Stimulated activated CD8-positive, alpha-beta memory T cell treated with anti-CD3 and anti-CD28 coated beads, Interleukin-15, amount 100 ng/mL, for 4 hours (primary cell): ENCODE data around the gene TMEM235.

ENCODE experiments used
- DNase-seq, 2 donors: peaks; one replicate each; pipeline ENCODE4 v3.0.0-alpha.2; 2020; ENCODE audit warnings: low read depth in 2 of 2

The TMEM235 gene

DNA sequence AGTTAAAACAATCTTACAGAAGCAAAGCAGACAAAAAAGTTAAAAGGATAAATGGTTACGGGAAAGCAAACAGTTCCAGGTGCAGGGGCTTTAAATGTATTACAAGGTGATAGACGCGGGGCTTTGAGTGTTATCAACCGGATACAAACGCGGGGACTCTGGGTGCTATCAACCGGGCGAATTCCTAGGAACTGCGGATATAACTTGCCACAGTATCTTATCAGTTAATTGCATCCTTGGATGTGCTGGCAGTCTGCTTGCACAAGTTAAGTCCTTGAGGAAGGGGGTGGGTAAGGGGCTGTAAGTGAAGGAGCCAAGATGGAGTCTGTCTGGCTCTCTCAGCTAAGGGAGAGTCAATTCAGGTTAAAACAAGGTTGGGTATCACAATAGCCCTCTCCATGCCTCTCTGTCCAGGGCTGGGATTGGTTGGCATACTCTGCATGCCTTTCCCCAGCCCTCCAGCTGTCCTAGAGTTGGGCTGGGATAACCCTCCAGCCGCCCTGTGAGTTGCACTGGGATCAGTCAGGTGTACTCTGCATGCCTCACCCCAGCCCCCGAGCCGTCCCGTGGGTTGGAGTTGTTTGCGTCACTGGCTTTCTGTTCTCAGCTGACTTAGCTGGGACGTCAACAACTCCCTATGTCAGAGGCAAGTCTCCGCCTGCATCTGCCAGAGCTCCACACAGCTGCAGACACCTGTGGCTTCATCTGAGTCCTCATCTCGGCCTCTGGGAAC is 40.9 kb downstream of the TMEM235 start:
- DNase-seq, result peak in 1 of 2 donors; percentile 18

DNA sequence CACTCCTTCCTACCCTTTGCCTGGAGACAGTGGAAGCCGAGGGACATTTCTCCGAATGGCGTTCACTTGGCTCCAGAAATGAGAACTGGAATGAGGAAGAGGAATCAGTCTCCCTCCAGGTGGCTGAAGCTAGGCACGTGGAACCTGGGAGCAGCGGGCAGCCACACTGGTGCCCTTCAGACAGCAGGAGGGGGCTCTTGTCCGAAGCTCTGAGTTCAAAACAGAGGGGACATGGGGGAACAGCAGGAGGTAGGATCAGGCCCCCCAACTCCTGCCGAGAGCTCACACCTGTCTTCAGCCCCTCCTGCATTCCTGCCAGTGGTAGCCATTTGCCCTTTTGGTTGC is 41.5 kb downstream of the TMEM235 start:
- no peak for DNase-seq

DNA sequence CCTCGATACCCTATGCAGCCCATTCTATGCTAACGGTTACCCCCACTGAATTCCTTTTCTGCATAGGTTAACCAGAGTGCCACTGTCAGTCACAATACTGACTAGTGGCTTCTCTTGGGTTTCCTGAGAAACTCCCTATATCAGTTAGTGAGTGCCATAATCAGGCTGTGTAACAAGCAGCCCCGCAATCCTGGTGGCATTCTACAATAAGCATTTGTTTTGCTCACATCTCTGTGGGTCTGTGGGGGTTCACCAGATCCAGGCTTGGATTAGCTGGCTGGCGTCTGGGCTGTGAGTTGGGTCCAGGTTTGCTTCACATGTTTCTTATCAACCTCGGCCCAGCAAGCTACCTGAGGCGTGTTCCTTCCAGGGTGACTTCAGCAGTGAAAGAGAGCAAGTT is 42.4 kb downstream of the TMEM235 start:
- no peak for DNase-seq

GRCh38 chr17:78275355-78275754 is 43.9 kb downstream of the TMEM235 start:
- no peak for DNase-seq

DNA sequence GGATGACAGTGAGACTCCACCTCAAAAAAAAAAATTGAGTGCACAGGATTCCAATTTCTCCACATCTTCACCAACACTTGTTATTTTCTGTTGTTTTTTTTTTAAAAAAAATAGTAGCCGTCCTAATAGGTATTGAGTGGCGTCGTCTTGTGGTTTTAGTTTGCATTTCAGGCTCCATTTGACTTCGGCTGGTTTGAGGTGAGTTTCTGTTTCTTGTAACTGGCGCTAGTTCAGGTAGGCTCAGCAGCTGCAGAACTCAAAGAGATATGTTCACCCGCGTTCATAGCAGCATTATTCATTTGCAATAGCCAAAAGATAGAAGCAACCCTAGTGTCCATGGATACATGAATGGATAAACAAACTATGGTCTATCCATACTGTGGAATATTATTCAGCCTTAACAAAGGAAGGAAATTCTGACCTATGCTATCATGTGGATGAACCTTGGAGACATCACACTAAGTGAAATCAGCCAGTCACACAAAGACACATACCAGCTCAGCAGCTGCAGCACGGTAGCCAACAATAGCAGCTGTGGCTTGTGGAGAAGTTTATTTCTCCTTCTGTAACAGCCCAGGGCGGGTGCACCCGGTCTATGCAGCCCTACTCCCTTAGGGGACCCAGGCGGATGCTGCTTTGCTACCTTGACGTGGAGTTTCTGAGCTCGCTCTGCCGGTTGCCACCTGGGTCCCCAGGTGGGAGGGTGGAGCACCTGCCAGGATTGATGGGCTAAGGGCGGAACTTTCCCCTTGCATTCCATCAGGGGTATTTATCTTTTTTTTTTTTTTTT is 44.9 kb downstream of the TMEM235 start:
- no peak for DNase-seq

GRCh38 chr17:78278139-78278741 is 46.8 kb downstream of the TMEM235 start:
- no peak for DNase-seq

GRCh38 chr17:78279360-78279990 is 48.0 kb downstream of the TMEM235 start:
- no peak for DNase-seq

DNA sequence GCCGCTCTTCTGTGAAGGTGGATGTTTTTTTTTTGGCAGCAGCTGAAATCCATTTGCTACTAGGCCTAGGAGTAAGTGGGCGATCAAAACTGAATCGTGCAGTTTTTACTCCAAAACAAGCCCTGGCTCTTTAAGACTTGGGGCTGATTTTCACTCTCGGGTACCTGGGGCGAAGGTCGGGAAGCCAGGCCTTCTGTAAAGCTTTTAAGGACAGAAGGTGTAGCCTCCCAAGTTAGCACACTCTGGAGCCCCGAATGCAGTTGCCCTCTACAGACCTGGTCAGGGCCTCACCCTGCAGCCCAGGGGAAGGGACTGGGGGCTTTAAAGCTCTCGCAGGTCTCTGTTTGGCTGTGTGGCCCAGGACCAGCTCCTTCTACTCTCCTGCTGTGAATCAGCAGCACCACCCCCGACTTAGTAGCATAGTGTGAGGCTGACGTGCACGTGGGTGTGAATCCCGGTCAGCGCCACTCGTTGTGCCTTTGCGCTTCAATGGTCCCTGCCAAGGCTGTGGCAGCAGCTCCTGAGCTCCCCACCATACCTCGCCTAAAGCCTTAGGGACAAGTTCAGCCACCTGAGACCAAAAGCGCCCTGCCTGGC is 49.9 kb downstream of the TMEM235 start:
- DNase-seq, result no peak

- DNase-seq, result no peak
Observed at GRCh38 chr17:78284146-78284545, 52.7 kb downstream of the TMEM235 start.

DNA sequence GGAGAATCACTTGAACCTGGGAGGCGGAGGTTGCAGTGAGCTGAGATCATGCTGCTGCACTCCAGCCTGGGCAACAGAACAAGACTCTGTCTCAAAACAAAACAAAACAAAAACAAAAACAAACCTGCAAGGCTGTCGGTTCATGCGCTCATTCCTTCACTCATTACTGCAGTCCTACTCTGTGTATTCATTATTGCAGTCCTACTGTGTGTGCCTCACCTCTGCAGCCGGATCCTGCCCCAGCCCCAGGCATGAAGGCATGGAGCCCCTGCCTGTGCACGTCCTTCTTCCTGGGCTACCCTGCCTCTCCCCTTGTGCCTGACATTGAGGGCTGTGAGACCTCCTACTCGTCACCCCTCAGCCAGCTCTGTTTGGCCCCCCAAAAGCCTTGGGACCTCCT is 57.6 kb downstream of the TMEM235 start:
- DNase-seq, result no peak

GRCh38 chr17:78289802-78290363 is 58.5 kb downstream of the TMEM235 start:
- DNase-seq, result peak; percentile 32 to 51
